Stimulated activated CD8-positive, alpha-beta memory T cell treated with anti-CD3 and anti-CD28 coated beads, Interleukin-4, amount 100 ng/mL, for 1 hour (primary cell): ENCODE results near the gene OPRL1.
"Not testable (repeated sequence)": the region's sequence is repeated elsewhere in the genome, so short reads cannot be mapped to it uniquely, and the experiment has no call there.

ENCODE experiments used
- DNase-seq, 2 donors: peaks; one replicate each; pipeline ENCODE4 v3.0.0-alpha.2; 2020; ENCODE audit warnings: low read depth in 2 of 2, low spot score in 1 of 2

Gene OPRL1

GRCh38 chr20:64083804-64084684 is 4.2 kb downstream of the OPRL1 start, which contains the start of gene LKAAEAR1:
Gene LKAAEAR1, minus strand, starts transcription at chr20:64084398. Its CDS starts 179 bp downstream, at chr20:64084219.
- DNase-seq = no peak

DNA sequence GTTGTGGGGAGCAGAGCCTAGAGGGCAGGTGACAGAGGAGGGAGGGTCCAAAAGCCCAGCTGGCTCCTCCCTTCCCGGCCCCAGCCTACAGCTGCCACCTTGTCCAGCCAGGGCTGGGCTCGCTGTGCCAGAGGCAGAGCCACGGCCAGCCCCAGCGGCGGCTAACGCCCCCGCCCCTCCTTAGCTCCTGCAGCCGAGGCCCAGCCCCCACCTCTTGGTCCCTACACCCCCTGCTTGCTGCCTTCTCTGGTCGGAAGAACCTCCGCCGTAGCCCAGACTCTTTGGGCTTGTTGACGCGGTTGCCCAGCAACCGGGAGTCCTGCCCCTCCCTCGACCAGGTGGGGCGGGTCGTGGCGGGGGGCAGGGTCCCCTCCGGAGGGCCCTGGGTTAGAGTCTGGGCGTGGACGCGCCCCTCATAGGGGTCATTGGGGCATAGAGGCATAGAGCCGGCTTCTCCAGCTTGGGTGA is 4.8 kb downstream of the OPRL1 start:
- DNase-seq = no peak

DNA sequence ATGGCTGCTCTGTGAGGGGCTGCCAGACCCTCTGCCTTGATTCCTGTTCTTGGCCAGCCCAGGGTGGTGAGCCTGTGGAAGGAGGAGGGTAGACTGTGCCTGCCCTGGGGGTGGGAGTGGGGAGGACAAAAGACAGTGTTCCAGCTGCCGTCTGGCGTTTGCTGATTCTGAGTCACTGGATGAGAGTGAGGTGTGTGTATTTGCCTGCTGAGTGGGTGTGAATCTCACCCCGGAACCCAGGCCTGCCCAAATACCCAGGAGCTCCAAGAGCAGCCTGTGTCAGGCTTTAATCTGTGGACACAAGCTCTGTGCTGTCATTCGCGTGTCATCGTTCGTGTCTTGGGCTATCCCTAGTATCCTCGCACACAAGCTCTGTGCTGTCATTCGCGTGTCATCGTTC is 6.9 kb downstream of the OPRL1 start:
- DNase-seq = no peak

DNA sequence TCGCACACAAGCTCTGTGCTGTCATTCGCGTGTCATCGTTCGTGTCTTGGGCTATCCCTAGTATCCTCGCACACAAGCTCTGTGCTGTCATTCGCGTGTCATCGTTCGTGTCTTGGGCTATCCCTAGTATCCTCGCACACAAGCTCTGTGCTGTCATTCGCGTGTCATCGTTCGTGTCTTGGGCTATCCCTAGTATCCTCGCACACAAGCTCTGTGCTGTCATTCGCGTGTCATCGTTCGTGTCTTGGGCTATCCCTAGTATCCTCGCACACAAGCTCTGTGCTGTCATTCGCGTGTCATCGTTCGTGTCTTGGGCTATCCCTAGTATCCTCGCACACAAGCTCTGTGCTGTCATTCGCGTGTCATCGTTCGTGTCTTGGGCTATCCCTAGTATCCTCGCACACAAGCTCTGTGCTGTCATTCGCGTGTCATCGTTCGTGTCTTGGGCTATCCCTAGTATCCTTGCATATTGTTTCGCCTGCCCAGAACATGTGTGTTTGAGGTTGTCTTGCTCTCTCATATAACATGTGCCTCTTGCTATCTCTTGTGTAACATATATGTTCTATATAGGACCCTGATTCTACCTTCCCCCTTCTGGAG is 7.4 kb downstream of the OPRL1 start:
- DNase-seq = not testable (repeated sequence)

DNA sequence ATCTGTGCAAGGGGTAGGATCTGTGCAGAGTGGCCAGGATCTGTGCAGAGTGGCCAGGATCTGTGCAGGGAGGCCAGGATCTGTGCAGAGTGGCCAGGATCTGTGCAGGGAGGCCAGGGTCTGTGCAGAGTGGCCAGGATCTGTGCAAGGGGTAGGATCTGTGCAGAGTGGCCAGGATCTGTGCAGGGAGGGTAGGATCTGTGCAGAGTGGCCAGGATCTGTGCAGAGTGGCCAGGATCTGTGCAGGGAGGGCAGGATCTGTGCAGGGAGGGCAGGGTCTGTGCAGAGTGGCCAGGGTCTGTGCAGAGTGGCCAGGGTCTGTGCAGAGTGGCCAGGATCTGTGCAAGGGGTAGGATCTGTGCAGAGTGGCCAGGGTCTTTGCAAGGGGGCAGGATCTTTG is 8.7 kb downstream of the OPRL1 start:
- not testable (repeated sequence) for DNase-seq

DNA sequence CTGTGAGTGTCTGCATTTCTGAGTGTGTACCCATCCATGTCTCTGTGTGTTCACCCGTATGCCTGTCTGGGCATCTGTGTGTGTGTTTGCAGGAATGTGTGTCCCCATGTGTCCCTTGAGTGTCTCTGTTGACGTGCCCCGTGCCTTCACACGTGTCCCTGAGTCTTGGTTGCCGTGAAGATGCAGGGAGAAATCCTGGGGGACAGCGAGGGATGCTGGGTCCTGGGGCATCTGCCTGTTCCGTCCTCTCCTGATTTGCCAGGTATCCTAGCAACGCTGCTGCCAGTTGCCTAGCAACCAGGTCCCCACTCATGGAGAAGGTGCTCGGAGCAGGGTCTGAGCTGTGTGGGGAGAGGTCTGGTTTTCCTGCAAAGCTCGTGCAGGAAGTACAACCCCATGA is 10.3 kb downstream of the OPRL1 start:
- DNase-seq = no peak

GRCh38 chr20:64091340-64091739 is 11.5 kb downstream of the OPRL1 start:
- no peak for DNase-seq

DNA sequence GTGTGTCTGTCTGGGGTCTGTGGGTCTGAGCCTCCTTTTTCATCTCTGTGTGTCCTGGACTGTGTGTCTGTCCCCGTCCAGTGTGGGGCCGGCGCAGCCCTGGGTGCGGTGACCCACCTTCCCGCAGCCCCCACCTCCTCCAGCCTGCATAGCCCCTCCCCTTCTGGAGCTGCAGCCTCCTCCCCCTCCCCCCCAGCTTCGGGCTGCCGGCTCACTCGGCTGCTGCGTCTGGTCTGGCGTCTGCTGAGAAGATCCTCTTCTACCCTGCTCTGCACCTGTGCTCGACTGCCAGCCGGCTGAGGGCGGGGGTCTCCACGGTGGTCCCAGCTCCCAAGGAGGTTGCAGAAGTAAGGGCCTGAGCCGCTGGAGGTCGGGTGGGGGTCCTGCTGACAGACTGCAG is 11.9 kb downstream of the OPRL1 start:
- no peak for DNase-seq

GRCh38 chr20:64092258-64093012 is 12.6 kb downstream of the OPRL1 start:
- no peak for DNase-seq

GRCh38 chr20:64093013-64093503 is 13.2 kb downstream of the OPRL1 start:
- DNase-seq = no peak

DNA sequence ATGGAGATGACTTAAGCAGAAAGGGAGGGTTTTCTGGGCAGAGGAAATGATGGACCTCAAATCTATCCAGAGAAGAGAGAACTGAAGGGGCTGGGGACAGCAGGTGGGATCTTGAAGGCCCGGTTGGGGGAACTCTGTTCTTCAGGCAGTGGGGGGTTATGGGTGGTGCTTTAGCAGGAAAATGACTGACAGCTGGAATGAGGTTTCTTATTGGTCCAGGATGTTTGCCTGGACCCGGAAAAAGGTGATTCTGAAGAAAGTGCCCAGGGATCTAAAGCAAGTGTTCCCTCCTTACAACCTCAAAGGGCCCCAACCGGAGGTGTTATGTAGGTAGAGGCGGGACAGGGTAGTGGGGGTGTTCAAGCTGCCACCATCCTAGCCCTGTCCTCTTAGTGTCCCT is 15.6 kb downstream of the OPRL1 start:
- no peak for DNase-seq

DNA sequence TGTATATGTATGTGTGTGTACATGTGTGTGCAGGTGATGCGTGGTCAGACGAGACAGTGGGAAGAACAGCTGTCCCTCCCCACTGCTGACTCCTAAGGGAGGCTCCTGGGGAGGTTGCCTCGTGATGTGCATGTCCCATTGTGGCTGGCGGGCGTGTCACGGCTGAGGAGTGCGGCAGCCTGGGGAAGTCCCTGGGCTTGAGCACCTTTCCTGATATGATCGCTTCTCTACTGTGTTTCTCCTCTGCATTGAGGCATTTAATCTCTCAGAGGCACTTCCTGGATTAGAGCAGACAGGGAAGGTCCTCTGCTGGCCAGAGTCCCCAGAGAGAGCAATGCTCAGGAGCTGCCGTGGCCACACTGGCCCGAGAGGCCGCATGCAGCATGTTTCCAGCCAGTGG is 16.0 kb downstream of the OPRL1 start:
- DNase-seq = no peak

GRCh38 chr20:64096535-64096934 is 16.7 kb downstream of the OPRL1 start:
- no peak for DNase-seq

DNA sequence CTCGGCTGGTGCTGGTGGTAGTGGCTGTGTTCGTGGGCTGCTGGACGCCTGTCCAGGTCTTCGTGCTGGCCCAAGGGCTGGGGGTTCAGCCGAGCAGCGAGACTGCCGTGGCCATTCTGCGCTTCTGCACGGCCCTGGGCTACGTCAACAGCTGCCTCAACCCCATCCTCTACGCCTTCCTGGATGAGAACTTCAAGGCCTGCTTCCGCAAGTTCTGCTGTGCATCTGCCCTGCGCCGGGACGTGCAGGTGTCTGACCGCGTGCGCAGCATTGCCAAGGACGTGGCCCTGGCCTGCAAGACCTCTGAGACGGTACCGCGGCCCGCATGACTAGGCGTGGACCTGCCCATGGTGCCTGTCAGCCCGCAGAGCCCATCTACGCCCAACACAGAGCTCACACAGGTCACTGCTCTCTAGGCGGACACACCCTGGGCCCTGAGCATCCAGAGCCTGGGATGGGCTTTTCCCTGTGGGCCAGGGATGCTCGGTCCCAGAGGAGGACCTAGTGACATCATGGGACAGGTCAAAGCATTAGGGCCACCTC is 18.7 kb downstream of the OPRL1 start:
- no peak for DNase-seq

- no peak for DNase-seq
These were observed 19.4 kb downstream of the OPRL1 start for GRCh38 chr20:64099086-64099786.

- DNase-seq = no peak
These were observed 20.1 kb downstream of the OPRL1 start for GRCh38 chr20:64099880-64100565.

DNA sequence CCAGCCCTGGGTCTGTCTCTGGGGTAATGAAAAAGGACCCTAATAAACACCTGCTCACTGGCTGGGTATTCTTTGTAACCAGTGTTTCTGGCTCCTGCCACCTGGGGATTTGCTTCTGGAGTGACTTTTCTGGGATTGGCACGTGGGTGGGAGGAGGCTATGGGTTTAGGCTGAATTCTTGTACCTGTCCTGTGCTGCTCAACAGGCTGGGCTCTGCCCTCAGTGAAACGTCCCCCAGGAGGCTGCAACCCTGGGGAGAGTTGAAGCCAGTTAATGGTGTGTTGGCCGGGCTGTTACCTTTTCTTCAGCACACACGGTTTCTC is 20.6 kb downstream of the OPRL1 start:
- DNase-seq = no peak

DNA sequence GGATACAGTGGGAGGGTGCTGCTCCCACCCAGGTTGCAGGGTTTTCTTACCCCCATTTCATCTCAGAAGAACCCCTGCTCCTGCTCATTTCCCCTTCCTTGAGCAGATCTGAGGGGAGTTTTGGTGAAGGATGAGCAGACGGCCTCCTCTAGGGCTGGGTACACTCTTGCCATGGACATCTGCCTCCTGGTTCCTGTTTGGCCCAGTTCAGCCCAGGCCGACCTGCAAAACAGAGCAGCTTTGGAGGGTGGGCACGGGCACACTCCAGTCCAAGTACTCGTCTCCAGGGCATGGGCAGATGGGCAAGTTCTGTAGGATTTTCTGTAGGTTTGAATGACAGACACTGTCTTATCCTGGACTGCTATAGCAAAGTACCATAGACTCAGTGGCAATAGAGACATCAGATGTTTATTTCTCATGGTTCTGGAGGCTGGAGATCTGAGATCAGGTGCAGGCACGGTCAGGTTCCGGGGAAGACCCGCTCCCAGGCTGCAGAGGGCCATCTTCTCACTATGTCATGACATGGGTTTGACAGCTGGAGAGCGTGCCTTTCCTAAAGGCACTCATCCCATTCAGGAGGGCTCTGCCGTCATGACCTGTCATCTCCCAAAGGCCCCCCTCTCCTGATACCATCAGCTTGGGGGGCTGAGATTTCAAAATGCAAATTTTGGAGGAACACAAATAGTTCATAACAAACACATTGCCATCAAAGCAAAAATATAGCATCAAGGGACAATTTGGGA is 21.2 kb downstream of the OPRL1 start:
- DNase-seq = no peak
